Measurements from ENCODE around the gene ANK3. TPM values are rescaled to one million over a fixed set of nuclear protein-coding genes. Genes with fewer than 3 reads are reported as not detected.

ANK3 gene
- total and polyA plus RNA-seq, 4 experiments from 2014 or later: 7.2 to 90.1 (median 55.8) TPM

DNA sequence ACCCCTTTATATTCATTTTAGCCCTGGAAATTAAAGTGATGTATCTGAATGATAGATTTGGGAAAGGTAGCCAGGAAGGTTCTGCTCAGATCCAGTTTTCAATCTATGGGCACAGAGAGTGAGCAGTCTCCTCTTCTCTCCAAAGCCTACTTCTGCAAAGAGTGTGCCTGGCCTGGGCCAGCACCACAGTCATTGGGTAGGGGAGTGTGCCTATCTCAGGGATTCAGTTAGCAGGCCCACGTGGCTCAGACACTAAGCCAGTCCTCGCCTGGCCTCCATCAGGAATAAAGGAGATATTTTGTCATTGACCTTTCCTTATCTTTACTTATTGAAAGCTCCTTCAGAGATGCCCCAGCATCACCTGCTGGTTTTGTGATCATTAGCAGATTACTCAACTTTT is 267.5 kb downstream of the ANK3 start:
- H3K9me3 ChIP-seq (ENCODE audit: control insufficient read depth in 1 of 2, low read length in 2 of 2): no peaks in the 10 kb centered on the region
- ChIA-PET POLR2A (ENCODE audit: partially characterized antibody) (no interaction called here), CTCF (ENCODE audit: partially characterized antibody) (no interaction called here)
- Mint-ChIP-seq H3K4me1 (peaks cover 0 to 3% (median under 1%) of the 10 kb centered on the region in 4 donors), H3K27ac (no peak overlapping the region), H3K27me3 (no peaks in the 10 kb centered on the region), H3K9me3 (peaks cover 0 to 2% (median 0%) of the 10 kb centered on the region in 8 donors), H3K4me3 (no peak overlapping the region), H3K36me3 (peaks cover 15 to 43% of the 10 kb centered on the region in 2 donors)
- intact Hi-C loops (cut with micrococcal nuclease): no loop called here
- H3K4me3 ChIP-seq (ENCODE audit: low read length in 2 of 2): no peak overlapping the region
- H3K4me1 ChIP-seq (ENCODE audit: insufficient read depth, low read length): no peaks in the 10 kb centered on the region
- DNase-seq: no peak
- no peaks in the 10 kb centered on the region for H3K36me3 ChIP-seq (ENCODE audit: insufficient read depth, low read length)
- H3K27me3 ChIP-seq (ENCODE audit: insufficient read depth, low read length): no peaks in the 10 kb centered on the region
- H3K27ac ChIP-seq (ENCODE audit: low read depth, low read length): no peak overlapping the region

DNA sequence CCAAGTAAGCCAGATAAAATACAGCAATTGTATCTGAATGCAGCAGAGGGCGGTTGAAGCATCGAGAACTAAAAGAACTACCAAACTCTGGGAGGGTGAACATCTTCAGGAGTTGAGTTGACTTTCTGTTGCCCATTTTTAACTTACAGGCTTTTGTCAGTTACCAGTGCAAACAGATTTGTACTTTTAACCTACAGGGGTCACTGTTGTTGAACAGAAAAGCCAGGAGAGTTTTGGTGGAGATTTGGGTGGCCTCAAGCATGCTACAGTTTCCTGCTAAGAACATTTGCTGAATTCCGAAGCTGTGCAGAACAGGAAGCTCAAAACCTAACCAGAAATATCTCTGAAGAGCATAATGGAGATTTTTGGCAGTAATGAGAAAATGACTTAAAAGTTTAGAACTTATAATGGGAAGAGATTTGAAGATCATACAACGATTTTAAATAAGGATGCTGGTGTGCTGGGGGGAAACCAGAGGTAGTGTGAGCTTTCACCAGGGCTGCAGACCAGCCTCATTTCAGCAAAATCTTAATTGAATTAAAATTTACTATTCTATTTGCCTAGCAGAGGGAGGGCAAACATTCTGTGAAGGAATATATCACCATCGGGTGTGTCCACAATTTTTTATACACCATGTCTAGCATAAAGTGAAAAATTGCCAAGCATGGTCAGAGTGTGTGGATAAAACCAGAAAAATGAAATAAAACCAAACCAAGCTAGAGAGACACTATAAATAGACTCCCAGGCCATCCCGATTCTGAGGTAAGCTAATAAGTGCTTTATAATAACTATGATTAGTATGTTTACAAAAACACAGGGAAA is 274.7 kb downstream of the ANK3 start:
- no peak overlapping the region for H3K4me3 ChIP-seq (ENCODE audit: low read length in 2 of 2)
- H3K27ac Mint-ChIP-seq: no peak overlapping the region
- no peaks in the 10 kb centered on the region for H3K4me1 Mint-ChIP-seq
- H3K9me3 Mint-ChIP-seq: no peaks in the 10 kb centered on the region
- POLR2A ChIA-PET (ENCODE audit: partially characterized antibody): no interaction called here
- H3K36me3 ChIP-seq (ENCODE audit: insufficient read depth, low read length): no peaks in the 10 kb centered on the region
- no peak overlapping the region for H3K4me3 Mint-ChIP-seq
- no peak overlapping the region for H3K27ac ChIP-seq (ENCODE audit: low read depth, low read length)
- H3K27me3 ChIP-seq (ENCODE audit: insufficient read depth, low read length): no peaks in the 10 kb centered on the region
- no peaks in the 10 kb centered on the region for H3K4me1 ChIP-seq (ENCODE audit: insufficient read depth, low read length)
- CTCF ChIA-PET (ENCODE audit: partially characterized antibody): interaction anchor here (1.0 to 3.1 kb wide), 9 partner anchors 9 to 654 kb away, joined by 3 to 10 read pairs (median 5); no protein-coding TSS in a partner anchor
- no peaks in the 10 kb centered on the region for H3K9me3 ChIP-seq (ENCODE audit: control insufficient read depth in 1 of 2, low read length in 2 of 2)
- intact Hi-C loops (cut with micrococcal nuclease): loop anchor here (10.0 kb wide), 1 partner anchor 320 kb away; no protein-coding TSS in a partner anchor
- H3K27me3 Mint-ChIP-seq: no peaks in the 10 kb centered on the region
- peak in 4 of 5 donors; percentile 16 to 28 (median 24) for DNase-seq
- peaks cover 8 to 22% of the 10 kb centered on the region in 2 donors for H3K36me3 Mint-ChIP-seq

DNA sequence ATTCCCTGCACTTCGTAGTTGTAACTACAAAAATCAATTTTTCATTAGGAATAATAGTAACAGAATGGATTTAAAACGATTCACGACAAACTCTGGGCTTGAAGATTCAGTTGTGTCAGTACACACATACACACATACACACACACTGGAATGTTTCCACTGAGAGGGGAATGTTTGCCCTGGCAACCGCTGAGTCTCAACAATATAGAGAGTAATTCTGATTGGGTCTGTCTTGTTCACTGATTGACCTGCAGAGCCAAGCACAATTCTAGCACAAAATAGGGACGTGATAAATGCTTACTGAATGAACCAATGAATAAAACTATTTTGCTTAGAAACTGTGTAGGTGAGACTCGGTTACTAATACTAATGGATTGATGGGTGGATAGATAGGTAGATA is 278.9 kb downstream of the ANK3 start:
- ChIA-PET CTCF (ENCODE audit: partially characterized antibody) (no interaction called here), POLR2A (ENCODE audit: partially characterized antibody) (no interaction called here)
- no peak overlapping the region for H3K27ac ChIP-seq (ENCODE audit: low read depth, low read length)
- H3K27me3 ChIP-seq (ENCODE audit: insufficient read depth, low read length): no peaks in the 10 kb centered on the region
- no peaks in the 10 kb centered on the region for H3K4me1 ChIP-seq (ENCODE audit: insufficient read depth, low read length)
- no peaks in the 10 kb centered on the region for H3K9me3 ChIP-seq (ENCODE audit: control insufficient read depth in 1 of 2, low read length in 2 of 2)
- H3K36me3 Mint-ChIP-seq: peaks cover 6 to 27% of the 10 kb centered on the region in 2 donors
- no peak overlapping the region for H3K27ac Mint-ChIP-seq
- no peak for DNase-seq
- no peaks in the 10 kb centered on the region for H3K4me1 Mint-ChIP-seq
- no peaks in the 10 kb centered on the region for H3K9me3 Mint-ChIP-seq
- no peak overlapping the region for H3K4me3 Mint-ChIP-seq
- no peaks in the 10 kb centered on the region for H3K27me3 Mint-ChIP-seq
- H3K4me3 ChIP-seq (ENCODE audit: low read length in 2 of 2): no peak overlapping the region
- intact Hi-C loops (cut with micrococcal nuclease): loop anchor here (10.0 kb wide), 1 partner anchor 324 kb away; no protein-coding TSS in a partner anchor
- peaks cover 8% of the 10 kb centered on the region for H3K36me3 ChIP-seq (ENCODE audit: insufficient read depth, low read length)

GRCh38 chr10:60107308-60107976 is 282.2 kb downstream of the ANK3 start:
- H3K36me3 Mint-ChIP-seq: peaks cover 18 to 45% of the 10 kb centered on the region in 2 donors
- POLR2A ChIA-PET (ENCODE audit: partially characterized antibody): no interaction called here
- intact Hi-C loops (cut with micrococcal nuclease): no loop called here

GRCh38 chr10:60105295-60105695 is 284.4 kb downstream of the ANK3 start:
- Histone ChIP-seq H3K27me3 (ENCODE audit: insufficient read depth, low read length) (no peaks in the 10 kb centered on the region), H3K4me1 (ENCODE audit: insufficient read depth, low read length) (no peaks in the 10 kb centered on the region), H3K27ac (ENCODE audit: low read depth, low read length) (no peak overlapping the region), H3K9me3 (ENCODE audit: control insufficient read depth in 1 of 2, low read length in 2 of 2) (no peaks in the 10 kb centered on the region), H3K4me3 (ENCODE audit: low read length in 2 of 2) (no peak overlapping the region), H3K36me3 (ENCODE audit: insufficient read depth, low read length) (peaks cover 8% of the 10 kb centered on the region)
- intact Hi-C loops (cut with micrococcal nuclease): no loop called here
- ChIA-PET CTCF (ENCODE audit: partially characterized antibody) (interaction anchor here (0.7 kb wide), 1 partner anchor 217 kb away, joined by 3 read pairs; no protein-coding TSS in a partner anchor), POLR2A (ENCODE audit: partially characterized antibody) (no interaction called here)
- no peak overlapping the region for H3K4me3 Mint-ChIP-seq
- H3K9me3 Mint-ChIP-seq: no peaks in the 10 kb centered on the region
- H3K27me3 Mint-ChIP-seq: no peaks in the 10 kb centered on the region
- H3K27ac Mint-ChIP-seq: no peak overlapping the region
- peaks cover 22 to 39% of the 10 kb centered on the region in 2 donors for H3K36me3 Mint-ChIP-seq
- H3K4me1 Mint-ChIP-seq: peaks cover 0 to 2% (median 0%) of the 10 kb centered on the region in 4 donors
- no peak for DNase-seq

More at GRCh38 chr10:60107308-60107976, 282.2 kb downstream of the ANK3 start:
- Histone ChIP-seq H3K27ac (ENCODE audit: low read depth, low read length) (no peak overlapping the region), H3K4me3 (ENCODE audit: low read length in 2 of 2) (no peak overlapping the region), H3K4me1 (ENCODE audit: insufficient read depth, low read length) (no peaks in the 10 kb centered on the region), H3K27me3 (ENCODE audit: insufficient read depth, low read length) (no peaks in the 10 kb centered on the region), H3K9me3 (ENCODE audit: control insufficient read depth in 1 of 2, low read length in 2 of 2) (no peaks in the 10 kb centered on the region), H3K36me3 (ENCODE audit: insufficient read depth, low read length) (peaks cover 8% of the 10 kb centered on the region)
- CTCF ChIA-PET (ENCODE audit: partially characterized antibody): no interaction called here
- Mint-ChIP-seq H3K27me3 (no peaks in the 10 kb centered on the region), H3K27ac (no peak overlapping the region), H3K4me1 (no peaks in the 10 kb centered on the region), H3K9me3 (no peaks in the 10 kb centered on the region), H3K4me3 (no peak overlapping the region)
- DNase-seq: no peak

DNA sequence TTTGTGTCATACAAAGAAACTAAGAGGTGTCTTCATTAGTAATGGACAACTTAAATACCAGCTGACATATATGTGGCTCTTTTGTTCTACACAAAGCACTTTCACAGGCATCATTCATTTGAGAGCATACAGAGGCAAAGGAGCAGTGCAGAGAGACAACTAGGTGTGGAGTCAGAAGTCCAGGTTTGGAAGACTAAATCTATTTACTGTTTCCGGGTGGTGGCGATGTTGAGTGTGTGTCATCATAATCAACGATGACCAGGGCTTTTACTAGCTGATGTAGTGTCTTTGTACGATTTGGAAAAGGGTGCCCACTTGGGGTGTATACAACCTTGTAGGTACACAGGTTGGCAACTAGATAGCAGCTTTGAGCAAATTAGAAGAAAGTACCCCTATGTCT is 287.9 kb downstream of the ANK3 start:
- H3K36me3 Mint-ChIP-seq: peaks cover 25 to 41% of the 10 kb centered on the region in 2 donors
- DNase-seq: no peak
- Histone ChIP-seq H3K27me3 (ENCODE audit: insufficient read depth, low read length) (no peaks in the 10 kb centered on the region), H3K27ac (ENCODE audit: low read depth, low read length) (no peak overlapping the region), H3K4me1 (ENCODE audit: insufficient read depth, low read length) (no peaks in the 10 kb centered on the region), H3K9me3 (ENCODE audit: control insufficient read depth in 1 of 2, low read length in 2 of 2) (no peaks in the 10 kb centered on the region), H3K4me3 (ENCODE audit: low read length in 2 of 2) (no peak overlapping the region), H3K36me3 (ENCODE audit: insufficient read depth, low read length) (no peaks in the 10 kb centered on the region)
- no peaks in the 10 kb centered on the region for H3K27me3 Mint-ChIP-seq
- H3K4me3 Mint-ChIP-seq: no peak overlapping the region
- H3K9me3 Mint-ChIP-seq: no peaks in the 10 kb centered on the region
- CTCF ChIA-PET (ENCODE audit: partially characterized antibody): interaction anchor here (0.9 to 2.4 kb wide), 4 partner anchors 8 to 236 kb away, joined by 3 to 10 read pairs (median 6); no protein-coding TSS in a partner anchor
- peak overlapping the region in 1 of 7 donors; percentile 46 for H3K27ac Mint-ChIP-seq
- POLR2A ChIA-PET (ENCODE audit: partially characterized antibody): no interaction called here
- H3K4me1 Mint-ChIP-seq: peaks cover 0 to 4% (median under 1%) of the 10 kb centered on the region in 4 donors
- intact Hi-C loops (cut with micrococcal nuclease): loop anchor here (5.0 kb wide), 2 partner anchors 475 to 860 kb away; no protein-coding TSS in a partner anchor
